Ishikawa (cell line): ENCODE results near the gene ACSL1.

Source experiments
- CEBPB ChIP-seq: IDR thresholded peaks from 2 replicates; pipeline ENCODE4 v1.6.1; 2012
- CREB1 ChIP-seq: IDR thresholded peaks from 2 replicates; pipeline ENCODE4 v1.6.1; 2012; ENCODE audit warnings: low read depth
- EGR1 ChIP-seq: IDR thresholded peaks from 2 replicates; pipeline ENCODE4 v1.6.1; 2012
- EP300 ChIP-seq: IDR thresholded peaks from 2 replicates; pipeline ENCODE4 v1.6.1; 2012; ENCODE audit warnings: borderline replicate concordance
- FOXM1 ChIP-seq: IDR thresholded peaks from 2 replicates; pipeline ENCODE4 v1.6.1; 2012; ENCODE audit warnings: low read depth, borderline replicate concordance
- MAX ChIP-seq: IDR thresholded peaks from 2 replicates; pipeline ENCODE4 v1.6.1; 2012
- NFIC ChIP-seq: IDR thresholded peaks from 2 replicates; pipeline ENCODE4 v1.6.1; 2012
- RAD21 ChIP-seq: IDR thresholded peaks from 2 replicates; pipeline ENCODE4 v1.6.1; 2012; ENCODE audit warnings: low read depth
- REST ChIP-seq: IDR thresholded peaks from 2 replicates; pipeline ENCODE4 v1.6.1; 2012; ENCODE audit warnings: low read depth, mild to moderate bottlenecking
- TAF1 ChIP-seq: IDR thresholded peaks from 2 replicates; pipeline ENCODE4 v1.6.1; 2012; ENCODE audit warnings: low read depth, mild to moderate bottlenecking
- TCF12 ChIP-seq: IDR thresholded peaks from 2 replicates; pipeline ENCODE4 v1.6.1; 2012; ENCODE audit warnings: low read depth
- TEAD4 ChIP-seq: IDR thresholded peaks from 2 replicates; pipeline ENCODE4 v1.6.1; 2012
- YY1 ChIP-seq: IDR thresholded peaks from 2 replicates; pipeline ENCODE4 v1.6.1; 2012; ENCODE audit warnings: low read depth
- ZBTB7A ChIP-seq: IDR thresholded peaks from 2 replicates; pipeline ENCODE4 v1.6.1; 2012; ENCODE audit warnings: low read depth
- TF ChIP-seq, protein P1 (sequence below): IDR thresholded peaks from 2 replicates; pipeline ENCODE4 v1.6.1; 2012

ACSL1 gene

DNA sequence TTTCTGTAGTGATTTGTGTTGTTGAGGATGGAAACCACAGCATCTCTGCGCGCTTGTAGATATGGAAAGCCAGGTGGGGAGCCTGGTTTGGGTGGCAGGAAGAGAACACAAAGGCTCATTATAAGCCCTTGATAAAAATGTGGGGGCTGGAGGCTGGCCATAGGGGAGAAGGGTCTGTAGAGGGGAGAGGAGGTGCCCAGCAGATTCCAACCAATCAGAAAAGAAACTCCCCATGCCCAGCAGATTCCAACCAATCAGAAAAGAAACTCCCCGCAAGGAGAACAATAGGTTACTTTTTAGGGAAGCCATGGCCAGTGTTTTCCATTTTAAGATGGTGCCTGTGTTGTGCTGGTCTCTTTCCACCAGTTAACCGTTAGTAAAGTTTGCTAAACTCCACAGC, 82.1 kb downstream of the ACSL1 start:
- TF ChIP-seq ZBTB7A (no peak), TEAD4 (no peak), CEBPB (no peak), YY1 (no peak), EP300 (no peak), EGR1 (no peak), REST (no peak), FOXM1 (no peak), MAX (no peak), NFIC (no peak), CREB1 (no peak)
- TF ChIP-seq, protein P1, sequence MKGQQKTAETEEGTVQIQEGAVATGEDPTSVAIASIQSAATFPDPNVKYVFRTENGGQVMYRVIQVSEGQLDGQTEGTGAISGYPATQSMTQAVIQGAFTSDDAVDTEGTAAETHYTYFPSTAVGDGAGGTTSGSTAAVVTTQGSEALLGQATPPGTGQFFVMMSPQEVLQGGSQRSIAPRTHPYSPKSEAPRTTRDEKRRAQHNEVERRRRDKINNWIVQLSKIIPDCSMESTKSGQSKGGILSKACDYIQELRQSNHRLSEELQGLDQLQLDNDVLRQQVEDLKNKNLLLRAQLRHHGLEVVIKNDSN: no peak

DNA sequence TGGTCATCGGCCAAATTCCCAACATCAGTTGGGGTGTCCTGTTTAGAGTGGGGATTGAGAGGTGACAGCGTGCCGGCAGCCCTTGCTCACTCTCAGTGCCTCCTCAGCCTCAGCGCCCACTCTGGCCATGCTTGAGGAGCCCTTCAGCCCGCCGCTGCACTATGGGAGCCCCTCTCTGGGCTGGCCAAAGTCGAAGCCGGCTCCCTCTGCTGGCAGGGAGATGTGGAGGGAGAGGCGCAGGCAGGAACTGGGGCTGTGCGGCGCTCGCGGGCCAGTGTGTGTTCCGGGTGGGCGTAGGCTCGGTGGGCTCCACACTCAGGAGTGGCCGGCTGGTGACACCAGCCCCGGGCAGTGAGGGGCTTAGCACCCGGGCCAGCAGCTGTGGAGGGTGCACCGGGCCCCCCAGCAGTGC, 84.8 kb downstream of the ACSL1 start:
- TF ChIP-seq TEAD4 (no peak), CREB1 (no peak), TCF12 (no peak), NFIC (no peak), EGR1 (no peak)

DNA sequence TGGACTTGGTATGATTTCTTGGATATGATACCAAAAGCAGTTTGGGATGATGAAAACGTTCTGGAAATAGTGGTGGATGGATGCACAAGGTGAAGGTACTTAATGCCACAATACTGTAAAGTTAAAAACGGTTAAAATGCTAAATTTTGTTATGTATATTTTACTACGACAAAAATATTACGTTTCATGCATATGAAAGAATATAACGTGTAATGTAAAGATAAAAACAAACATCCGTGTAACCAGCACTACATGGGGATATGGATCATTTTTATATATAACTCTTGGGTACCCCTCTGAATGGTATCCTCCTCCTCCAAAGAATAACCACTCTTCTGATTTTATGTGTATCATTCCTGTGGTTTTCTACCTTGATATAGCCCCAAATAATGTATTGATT, 91.0 kb downstream of the ACSL1 start:
- TF ChIP-seq FOXM1: no peak
- TF ChIP-seq REST: no peak
- no peak for TF ChIP-seq EP300
- TF ChIP-seq ZBTB7A: no peak
- TF ChIP-seq MAX: no peak
- no peak for TF ChIP-seq TAF1
- no peak for TF ChIP-seq EGR1

GRCh38 chr4:184733654-184734524, 91.9 kb downstream of the ACSL1 start, which contains the start of gene CENPU:
TSS of gene CENPU (minus strand) at chr4:184734096. CDS start at chr4:184734062, 34 bp downstream.
- peak; percentile 64 for TF ChIP-seq CEBPB
- TF ChIP-seq ZBTB7A: peak; percentile 70
- TF ChIP-seq, protein P1: peak; percentile 87
- TF ChIP-seq MAX: peak; percentile 94
- peak; percentile 60 for TF ChIP-seq CREB1
- no peak for TF ChIP-seq EP300
- TF ChIP-seq TCF12: peak; percentile 85
- peak; percentile 57; the same call in 1 of the 2 replicates for TF ChIP-seq FOXM1
- TF ChIP-seq RAD21: no peak
- TF ChIP-seq TAF1: peak; percentile 78; the same call in 1 of the 2 replicates
- no peak for TF ChIP-seq REST
- TF ChIP-seq EGR1: peak; percentile 63
- TF ChIP-seq TEAD4: peak; percentile 87
- TF ChIP-seq YY1: peak; percentile 88
- peak; percentile 75 for TF ChIP-seq NFIC
